GM12878 (cell line): ENCODE results near the gene USB1. TPM values are rescaled to one million over a fixed set of nuclear protein-coding genes. Genes with fewer than 3 reads are reported as not detected.

Experiments
- ATAC-seq: fragments of 200-7000 bp; cut with Tn5 transposase; 3 replicates; pipeline ENCODE4 v1.9.1; 2020; ENCODE audit warnings: mild to moderate bottlenecking, moderate library complexity
- BruUV-seq: library from RNA; stranded (reverse); fragments of 400-500 nt; replicated peaks from 2 replicates; lab custom pipeline; 2021; lab: Mats Ljungman, UMichigan
- CTCF ChIA-PET: fragments of 300-600 bp; sonication (Branson Sonifier 250); formaldehyde crosslinking; extraction: SDS; loops from one replicate; lab custom pipeline; 2021; ENCODE audit warnings: inconsistent platforms; lab: Yijun Ruan, JAX
- POLR2A ChIA-PET: fragments of 350-600 bp; formaldehyde crosslinking; extraction: SDS; loops from one replicate; lab custom pipeline; 2021; ENCODE audit warnings: inconsistent platforms; lab: Charles Lee
- RAD21 ChIA-PET: fragments of 300-600 bp; sonication (Branson Sonifier 250); formaldehyde crosslinking; loops from one replicate; lab custom pipeline; 2023; ENCODE audit warnings: antibody characterized with exemption; ENCODE audit not compliant: unreplicated experiment; lab: Charles Lee
- SMC1A ChIA-PET: fragments of 300-600 bp; sonication (Branson Sonifier 250); formaldehyde crosslinking; loops from one replicate; lab custom pipeline; 2023; ENCODE audit not compliant: unreplicated experiment, uncharacterized antibody; lab: Charles Lee
- DNase-seq: peaks from one replicate; pipeline ENCODE4 v3.0.0-alpha.2; 2011; ENCODE audit warnings: low read depth, low spot score
- FAIRE-seq: peaks from 3 replicates; lab custom pipeline; 2011; peaks lifted over from hg19 to GRCh38; lab: Jason Lieb, UNC
- H2AFZ ChIP-seq: 2 replicates; pipeline ENCODE4 v1.6.0; 2011; ENCODE audit warnings: low read depth, low read length, control low read depth; ENCODE audit not compliant: control insufficient read depth
- H3K27ac ChIP-seq: 2 replicates; pipeline ENCODE4 v1.5.1; 2011; ENCODE audit warnings: control low read depth; ENCODE audit not compliant: control insufficient read depth, insufficient read depth
- H3K27me3 ChIP-seq, 2 experiments: replicated peaks in 1 of 2; 2 replicates each; pipeline versions ENCODE4 v1.6.0 to v1.6.1; 2011; ENCODE audit warnings: low read length in 1 of 2; ENCODE audit not compliant: control insufficient read depth in 2 of 2, insufficient read depth in 2 of 2
- H3K36me3 ChIP-seq, 2 experiments: 2 replicates each; pipeline ENCODE4 v1.5.1; 2011; ENCODE audit warnings: low read length in 1 of 2; ENCODE audit not compliant: control insufficient read depth in 2 of 2, insufficient read depth in 2 of 2
- H3K4me1 ChIP-seq: 2 replicates; pipeline ENCODE4 v1.6.1; 2011; ENCODE audit warnings: mild to moderate bottlenecking, low read length, moderate library complexity, mixed read lengths; ENCODE audit not compliant: control insufficient read depth, insufficient read depth
- H3K4me2 ChIP-seq: 2 replicates; pipeline ENCODE4 v1.6.0; 2011; ENCODE audit warnings: control low read depth; ENCODE audit not compliant: control insufficient read depth, insufficient read depth
- H3K4me3 ChIP-seq: fragments of 200-600 bp; sonication (generic); 2 replicates; pipeline ENCODE4 v1.5.1; 2016
- H3K79me2 ChIP-seq: 2 replicates; pipeline ENCODE4 v1.6.0; 2011; ENCODE audit warnings: low read length; ENCODE audit not compliant: control insufficient read depth, insufficient read depth
- H3K9ac ChIP-seq: 2 replicates; pipeline ENCODE4 v1.8.0; 2011; ENCODE audit warnings: low read length, control low read depth, mixed read lengths; ENCODE audit not compliant: control insufficient read depth, insufficient read depth
- H3K9me3 ChIP-seq: replicated peaks from 3 replicates; pipeline ENCODE4 v1.5.1; 2011; ENCODE audit warnings: mild to moderate bottlenecking, low read length; ENCODE audit not compliant: control insufficient read depth, insufficient read depth
- H4K20me1 ChIP-seq: 2 replicates; pipeline ENCODE4 v1.6.0; 2011; ENCODE audit not compliant: control insufficient read depth, insufficient read depth
- CEBPZ ChIP-seq: fragments of 150-350 bp; IDR thresholded peaks from 2 replicates; pipeline ENCODE4 v1.6.1; 2016; ENCODE audit warnings: low read depth, low read length
- CUX1 ChIP-seq: IDR thresholded peaks from 2 replicates; pipeline ENCODE4 v1.6.1; 2012; ENCODE audit warnings: improper control_type of control experiment, low read depth, low read length; ENCODE audit not compliant: insufficient replicate concordance
- E4F1 ChIP-seq: fragments of 450-650 bp; IDR thresholded peaks from 2 replicates; pipeline ENCODE4 v1.6.1; 2018; ENCODE audit warnings: borderline replicate concordance, mild to moderate bottlenecking; ENCODE audit not compliant: partially characterized antibody
- NRF1 ChIP-seq: conservative IDR thresholded peaks from 2 replicates; pipeline ENCODE4 v1.6.1; 2011; ENCODE audit warnings: mild to moderate bottlenecking, low read depth, low read length, improper control_type of control experiment
- SMARCA5 ChIP-seq: fragments of 450-650 bp; IDR thresholded peaks from 2 replicates; pipeline ENCODE4 v1.6.1; 2017; ENCODE audit warnings: mild to moderate bottlenecking
- WGBS: methylation state at CpG from one replicate; pipeline ENCODE4 v1.1.6; 2016; ENCODE audit warnings: low lambda C conversion rate; ENCODE audit not compliant: insufficient replicate concordance, insufficient coverage; ENCODE audit errors: missing lambda C conversion rate; 5-methylcytosine and 5-hydroxymethylcytosine counted together
- in situ Hi-C: fragments of 300-500 bp; cut with MboI; formaldehyde crosslinking; loops from 9 replicates; pipeline ENCODE4 v1.14.3; 2018; ENCODE audit warnings: mixed read lengths
- intact Hi-C: fragments of 100-400 bp; cut with micrococcal nuclease; formaldehyde crosslinking; loops from one replicate; pipeline ENCODE4 v1.14.2; 2022; ENCODE audit not compliant: unreplicated experiment
- polyA plus RNA-seq, 11 experiments: library from polyadenylated mRNA; depleted of rRNA in 4 of 11; unstranded in 6 of 11; stranded (reverse) in 5 of 11; fragments of >200 nt; fragmentation: Nextera tagmentation in 4 of 11; fragmentation: Illumina TruSeq in 1 of 11; extraction: Ambion mirVana in 4 of 11; extraction: Trizol in 1 of 11; gene quantifications; 1 replicate in 1 of 11; 2 replicates in 10 of 11; pipeline versions ENCODE4 v1.2.1 to v1.2.3, GENCODE V29; 2011 to 2016; ENCODE audit warnings: inconsistent platforms in 2 of 11, missing spikeins in 2 of 11, low read depth in 1 of 11
- total RNA-seq, 4 experiments: library from RNA; depleted of rRNA in 3 of 4; stranded (reverse); fragments of >200 nt in 3 of 4; fragmentation: Illumina TruSeq in 1 of 4; extraction: Trizol in 1 of 4; gene quantifications; 2 replicates each; pipeline versions ENCODE4 v1.2.1 to v1.2.3, GENCODE V29; 2013 to 2021

The USB1 gene
- total and polyA plus RNA-seq, 10 of the 15 experiments (the other 5 are each of a cell fraction or from before 2014, with no cell fraction given), result 7.9 to 72.2 (median 41.6) TPM

- no peak for TF ChIP-seq CUX1
Measured at GRCh38 chr16:58037365-58038057, 36.3 kb downstream of the USB1 start (continued).

GRCh38 chr16:58038219-58038641 is 37.0 kb downstream of the USB1 start:
- in situ Hi-C loops, result no loop called here
- Histone ChIP-seq H3K4me3 (no peak overlapping the region), H3K4me1 (no peaks in the 10 kb centered on the region), H3K4me2 (no peak overlapping the region), H3K9me3 (no peaks in the 10 kb centered on the region), H4K20me1 (no peaks in the 10 kb centered on the region), H3K79me2 (no peaks in the 10 kb centered on the region), H3K36me3 (no peaks in the 10 kb centered on the region), H3K27ac (no peak overlapping the region), H3K9ac (no peak overlapping the region), H3K27me3 (no peaks in the 10 kb centered on the region; a peak in 1 of 4 replicates), H2AFZ (no peak overlapping the region)
- ChIA-PET CTCF (interaction anchor here (1.4 kb wide), 1 partner anchor 88 kb away, joined by 3 read pairs; no protein-coding TSS in a partner anchor), RAD21 (interaction anchor here (1.3 kb wide), 1 partner anchor 65 kb away, joined by 3 read pairs; no protein-coding TSS in a partner anchor), SMC1A (interaction anchor here (1.1 kb wide), 1 partner anchor 13 kb away, joined by 3 read pairs; no protein-coding TSS in a partner anchor), POLR2A (interaction anchor here (0.5 kb wide), 1 partner anchor 54 kb away, joined by 7 read pairs; no protein-coding TSS in a partner anchor)
- no TSS peak for BruUV-seq
- no peak for FAIRE-seq
- no peak for ATAC-seq
- TF ChIP-seq CEBPZ (no peak), NRF1 (no peak), SMARCA5 (no peak), E4F1 (no peak)
- 68% methylated on average over 16 of the region's 20 CpGs for WGBS
- DNase-seq, result no peak
- intact Hi-C loops, result no loop called here
